GM18951 (cell line): ENCODE data around the gene DCAF17.

Experiments used
- POLR2A ChIP-seq: IDR thresholded peaks from 4 replicates; pipeline ENCODE4 v1.6.1; 2011; ENCODE audit warnings: mild to moderate bottlenecking; ENCODE audit not compliant: insufficient read length, insufficient read depth; ENCODE audit errors: extremely low read depth
- in situ Hi-C: fragments of 300-500 bp; cut with MboI; formaldehyde crosslinking; loops from one replicate; pipeline ENCODE4 v1.12.0; 2022; ENCODE audit warnings: low sequenced_read_pairs, mixed read lengths, inconsistent platforms; ENCODE audit not compliant: unreplicated experiment

DCAF17 gene

GRCh38 chr2:171441470-171441869 lies 7.4 kb downstream of the DCAF17 start:
- in situ Hi-C loops: no loop called here
- no peak for TF ChIP-seq POLR2A

DNA sequence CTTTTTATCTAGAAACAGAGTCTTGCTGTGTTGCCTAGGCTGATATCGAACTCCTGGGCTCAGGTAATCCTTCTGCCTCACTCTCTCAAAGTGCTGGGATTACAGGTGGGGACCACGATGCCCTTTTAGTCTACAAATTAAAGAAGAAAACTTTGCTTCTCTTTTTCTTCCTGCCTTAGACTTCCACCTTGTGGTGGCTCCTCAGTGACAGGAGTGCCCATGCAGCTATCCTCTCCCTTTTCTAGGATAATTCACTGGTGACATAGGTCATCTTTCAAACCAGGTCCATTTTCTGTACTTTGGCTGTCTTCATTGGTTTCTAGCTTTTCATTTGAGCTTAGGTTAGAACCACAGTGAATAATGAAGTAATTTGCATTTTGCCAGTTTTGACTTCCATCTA lies 13.6 kb downstream of the DCAF17 start:
- TF ChIP-seq POLR2A: no peak
- in situ Hi-C loops: no loop called here

DNA sequence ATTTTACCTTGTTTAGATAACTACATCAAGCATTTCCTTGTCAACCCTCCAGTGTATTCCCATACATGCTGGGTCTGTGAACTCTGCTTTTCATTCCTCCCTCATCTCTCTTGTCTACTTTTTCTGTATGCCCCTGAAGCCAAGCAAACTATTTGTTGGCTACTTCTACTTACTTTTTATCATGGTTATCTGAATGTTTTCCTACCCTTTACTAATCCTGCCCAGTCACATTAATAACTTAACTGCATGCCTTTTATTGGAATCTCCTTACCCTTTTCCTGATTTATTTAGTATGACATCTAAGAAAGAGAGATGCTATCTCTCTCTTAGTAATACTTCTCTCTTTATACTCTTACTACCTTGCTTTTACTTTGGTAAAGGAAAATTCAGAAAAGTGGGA lies 17.0 kb downstream of the DCAF17 start:
- in situ Hi-C loops: no loop called here
- TF ChIP-seq POLR2A: no peak

DNA sequence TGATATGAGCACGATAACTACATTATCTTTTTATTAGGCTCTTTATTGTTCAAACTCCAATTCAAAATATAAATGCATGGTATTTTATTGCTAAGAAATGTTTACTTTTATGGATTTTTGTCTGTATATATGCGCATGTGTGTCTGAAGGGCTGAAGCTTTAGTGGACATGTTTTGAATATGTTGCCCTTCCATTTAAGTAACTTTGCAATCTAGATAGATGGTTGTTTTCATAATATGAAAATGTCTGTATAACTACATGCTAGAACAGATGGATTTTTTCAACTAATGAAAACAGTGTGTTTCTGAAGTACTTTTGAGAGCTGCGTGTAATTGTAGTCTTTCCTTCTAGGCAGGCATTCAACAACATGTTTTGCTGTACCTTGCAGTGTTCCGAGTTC lies 18.7 kb downstream of the DCAF17 start:
- no peak for TF ChIP-seq POLR2A
- in situ Hi-C loops: no loop called here

DNA sequence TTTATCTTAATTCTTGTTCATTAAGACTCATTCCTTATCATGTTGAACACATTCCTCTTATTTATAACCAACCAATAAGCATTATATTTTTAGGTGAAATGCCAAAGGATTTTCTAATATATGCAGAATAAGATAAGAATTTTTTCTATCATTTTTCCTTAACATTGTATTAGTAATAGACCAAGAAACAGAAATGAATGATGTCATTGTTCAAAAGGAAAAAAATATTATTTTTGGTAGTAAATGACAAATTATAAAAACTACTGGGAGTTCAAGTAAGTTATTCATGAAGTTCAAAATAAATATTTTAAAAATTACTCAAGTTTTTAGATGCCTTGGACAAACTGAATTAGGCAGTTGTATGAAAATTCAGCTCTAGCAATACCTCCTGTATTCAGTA lies 25.5 kb downstream of the DCAF17 start:
- in situ Hi-C loops: no loop called here
- TF ChIP-seq POLR2A: no peak

GRCh38 chr2:171460537-171460936 lies 26.5 kb downstream of the DCAF17 start:
- TF ChIP-seq POLR2A: no peak
- in situ Hi-C loops: no loop called here

DNA sequence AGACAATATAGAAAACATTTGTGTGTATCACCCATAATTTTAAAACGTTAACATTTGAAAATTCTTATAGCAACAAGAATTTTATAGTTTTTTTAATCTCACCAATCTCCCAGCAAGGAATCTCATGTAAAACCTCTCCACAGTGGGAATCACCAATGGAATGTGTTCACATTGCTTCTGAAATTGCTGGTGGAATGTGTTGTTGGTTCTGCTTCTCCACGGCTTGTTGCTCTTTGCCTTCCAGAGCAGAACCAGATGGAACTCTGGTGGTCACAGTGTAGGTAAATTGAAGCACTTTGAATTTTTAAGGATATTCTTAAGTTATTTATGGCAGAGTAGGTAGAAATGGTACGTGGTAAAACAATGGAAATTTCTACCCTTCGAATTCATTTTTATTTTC lies 35.1 kb downstream of the DCAF17 start:
- no peak for TF ChIP-seq POLR2A
- in situ Hi-C loops: no loop called here

GRCh38 chr2:171470129-171470528 lies 36.1 kb downstream of the DCAF17 start:
- in situ Hi-C loops: no loop called here
- no peak for TF ChIP-seq POLR2A

GRCh38 chr2:171475979-171476378 lies 42.0 kb downstream of the DCAF17 start:
- in situ Hi-C loops: no loop called here
- TF ChIP-seq POLR2A: no peak

- in situ Hi-C loops: no loop called here
- TF ChIP-seq POLR2A: no peak
These were observed 44.3 kb downstream of the DCAF17 start for GRCh38 chr2:171478345-171478744.

- in situ Hi-C loops: no loop called here
- no peak for TF ChIP-seq POLR2A
These were observed 45.3 kb downstream of the DCAF17 start for GRCh38 chr2:171479154-171479814.

DNA sequence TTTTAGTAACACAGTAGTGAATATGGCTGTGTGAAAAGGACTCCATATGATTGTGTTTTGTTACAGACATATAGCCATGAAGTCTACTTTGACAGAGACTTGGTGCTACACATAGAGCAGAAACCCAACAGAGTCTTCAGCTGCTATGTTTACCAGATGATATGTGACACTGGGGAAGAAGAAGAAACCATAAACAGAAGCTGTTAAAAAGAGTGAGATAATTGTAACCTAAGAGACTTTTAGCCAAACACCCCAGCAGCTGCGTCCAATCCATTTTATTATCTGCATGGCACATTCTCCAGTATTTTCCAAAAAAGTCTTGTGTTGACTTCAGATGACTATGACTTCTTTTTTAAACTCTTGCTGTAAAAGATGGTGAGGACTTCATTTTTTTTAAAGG lies 46.9 kb downstream of the DCAF17 start:
- in situ Hi-C loops: no loop called here
- no peak for TF ChIP-seq POLR2A

GRCh38 chr2:171482308-171482707 lies 48.3 kb downstream of the DCAF17 start:
- in situ Hi-C loops: no loop called here
- no peak for TF ChIP-seq POLR2A

GRCh38 chr2:171482877-171483276 lies 48.9 kb downstream of the DCAF17 start:
- in situ Hi-C loops: no loop called here

DNA sequence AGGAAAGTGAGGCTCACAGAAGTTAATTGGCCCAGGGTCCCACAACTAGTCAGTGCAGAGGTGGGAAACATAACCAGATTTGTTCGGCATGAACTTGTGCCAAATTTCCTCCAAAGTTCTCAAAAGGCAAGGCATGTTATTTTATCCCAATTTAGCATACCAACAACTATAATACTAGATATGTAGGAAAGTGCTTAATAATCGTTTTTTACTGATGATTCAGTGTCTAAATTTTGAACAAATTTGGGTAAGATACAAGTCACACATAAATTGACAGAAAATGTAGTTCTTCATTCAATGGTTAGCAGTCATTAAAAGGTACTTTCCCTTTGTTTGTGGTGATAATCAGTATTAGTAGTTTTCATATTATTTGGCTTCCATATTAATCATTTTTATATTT lies 49.8 kb downstream of the DCAF17 start:
- TF ChIP-seq POLR2A: no peak

More at GRCh38 chr2:171482877-171483276, 48.9 kb downstream of the DCAF17 start:
- no peak for TF ChIP-seq POLR2A

More for the DNA sequence above, 49.8 kb downstream of the DCAF17 start:
- in situ Hi-C loops: no loop called here
